ENCODE data around the gene EPN1.

EPN1 gene

DNA sequence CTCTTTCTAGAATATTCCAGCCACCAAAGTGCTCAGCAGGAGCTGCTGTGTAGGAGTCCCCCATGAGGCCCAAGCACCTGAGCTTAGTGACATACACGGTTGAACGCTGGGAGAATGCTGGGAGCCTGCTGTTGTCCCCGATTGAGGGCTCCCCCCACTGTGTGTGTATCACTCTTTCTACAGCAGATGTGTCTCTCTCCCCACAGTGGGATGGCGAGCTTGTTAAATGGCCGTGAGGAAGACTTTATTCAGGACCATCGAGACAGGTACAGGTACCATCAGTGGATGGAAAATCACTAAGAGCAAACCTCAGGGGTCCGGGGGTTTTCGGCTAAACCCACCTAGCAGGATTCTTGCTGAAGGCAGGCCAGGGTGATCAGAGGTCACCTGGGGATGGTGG lies 22.7 kb downstream of the EPN1 start:
- Histone ChIP-seq H2AFZ (no peak overlapping the region), H3K27ac (no peak overlapping the region), H3K79me2 (no peaks in the 10 kb centered on the region), H3K4me1 (no peaks in the 10 kb centered on the region), H3K9me3 (ENCODE audit: control insufficient read depth, low read length) (no peaks in the 10 kb centered on the region), H3K4me2 (ENCODE audit: low read length) (no peak overlapping the region), H3K4me3 (ENCODE audit: low read depth, low read length) (no peak overlapping the region), H3K9ac (no peak overlapping the region), H3K36me3 (ENCODE audit: control insufficient read depth, insufficient read depth, low read length) (no peaks in the 10 kb centered on the region), H3K27me3 (ENCODE audit: control insufficient read depth, insufficient read depth, low read length) (no peaks in the 10 kb centered on the region)
- TF ChIP-seq, protein P1, sequence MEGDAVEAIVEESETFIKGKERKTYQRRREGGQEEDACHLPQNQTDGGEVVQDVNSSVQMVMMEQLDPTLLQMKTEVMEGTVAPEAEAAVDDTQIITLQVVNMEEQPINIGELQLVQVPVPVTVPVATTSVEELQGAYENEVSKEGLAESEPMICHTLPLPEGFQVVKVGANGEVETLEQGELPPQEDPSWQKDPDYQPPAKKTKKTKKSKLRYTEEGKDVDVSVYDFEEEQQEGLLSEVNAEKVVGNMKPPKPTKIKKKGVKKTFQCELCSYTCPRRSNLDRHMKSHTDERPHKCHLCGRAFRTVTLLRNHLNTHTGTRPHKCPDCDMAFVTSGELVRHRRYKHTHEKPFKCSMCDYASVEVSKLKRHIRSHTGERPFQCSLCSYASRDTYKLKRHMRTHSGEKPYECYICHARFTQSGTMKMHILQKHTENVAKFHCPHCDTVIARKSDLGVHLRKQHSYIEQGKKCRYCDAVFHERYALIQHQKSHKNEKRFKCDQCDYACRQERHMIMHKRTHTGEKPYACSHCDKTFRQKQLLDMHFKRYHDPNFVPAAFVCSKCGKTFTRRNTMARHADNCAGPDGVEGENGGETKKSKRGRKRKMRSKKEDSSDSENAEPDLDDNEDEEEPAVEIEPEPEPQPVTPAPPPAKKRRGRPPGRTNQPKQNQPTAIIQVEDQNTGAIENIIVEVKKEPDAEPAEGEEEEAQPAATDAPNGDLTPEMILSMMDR (IDR thresholded peaks at IDR 0.05): no peak

DNA sequence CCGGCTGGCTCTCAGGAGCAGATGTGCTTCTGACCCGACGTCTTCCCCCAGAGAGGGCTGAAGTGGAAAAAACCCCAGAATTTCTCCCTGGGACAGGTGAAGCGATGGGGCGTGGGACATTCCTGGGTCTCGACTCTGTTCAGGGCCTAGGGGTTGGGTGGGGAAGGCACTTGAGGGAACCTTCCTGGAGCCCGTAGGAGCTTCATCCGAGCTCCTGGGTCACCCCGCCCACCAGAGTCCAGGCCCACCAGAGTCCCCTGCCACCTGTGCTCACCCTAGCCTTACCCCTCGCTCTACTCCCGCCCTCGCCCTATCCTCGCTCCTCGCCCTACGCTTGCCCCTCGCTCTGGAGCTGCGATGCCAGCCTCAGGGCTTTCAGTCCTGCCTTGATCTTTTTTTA lies 23.2 kb downstream of the EPN1 start:
- Histone ChIP-seq H3K36me3 (ENCODE audit: control insufficient read depth, insufficient read depth, low read length) (no peaks in the 10 kb centered on the region), H3K27me3 (ENCODE audit: control insufficient read depth, insufficient read depth, low read length) (no peaks in the 10 kb centered on the region), H3K9me3 (ENCODE audit: control insufficient read depth, low read length) (no peaks in the 10 kb centered on the region), H3K9ac (no peak overlapping the region), H3K4me1 (no peaks in the 10 kb centered on the region), H3K79me2 (no peaks in the 10 kb centered on the region), H2AFZ (no peak overlapping the region), H3K4me3 (ENCODE audit: low read depth, low read length) (no peak overlapping the region), H3K4me2 (ENCODE audit: low read length) (no peak overlapping the region), H3K27ac (no peak overlapping the region)
- TF ChIP-seq, protein P1 (IDR thresholded peaks at IDR 0.05): no peak

- Histone ChIP-seq H3K4me1 (no peaks in the 10 kb centered on the region), H3K27me3 (ENCODE audit: control insufficient read depth, insufficient read depth, low read length) (no peaks in the 10 kb centered on the region), H3K9ac (no peak overlapping the region), H2AFZ (no peak overlapping the region), H3K9me3 (ENCODE audit: control insufficient read depth, low read length) (no peaks in the 10 kb centered on the region), H3K79me2 (no peaks in the 10 kb centered on the region), H3K4me3 (ENCODE audit: low read depth, low read length) (no peak overlapping the region), H3K27ac (no peak overlapping the region), H3K36me3 (ENCODE audit: control insufficient read depth, insufficient read depth, low read length) (no peaks in the 10 kb centered on the region), H3K4me2 (ENCODE audit: low read length) (no peak overlapping the region)
- TF ChIP-seq, protein P1 (IDR thresholded peaks at IDR 0.05): no peak
These were observed 24.2 kb downstream of the EPN1 start for GRCh38 chr19:55699221-55699620.

- no peaks in the 10 kb centered on the region for H3K27me3 ChIP-seq (ENCODE audit: control insufficient read depth, insufficient read depth, low read length)
- no peaks in the 10 kb centered on the region for H3K36me3 ChIP-seq (ENCODE audit: control insufficient read depth, insufficient read depth, low read length)
- TF ChIP-seq, protein P1 (IDR thresholded peaks at IDR 0.05): no peak
These were observed 25.8 kb downstream of the EPN1 start for GRCh38 chr19:55700813-55701212.

DNA sequence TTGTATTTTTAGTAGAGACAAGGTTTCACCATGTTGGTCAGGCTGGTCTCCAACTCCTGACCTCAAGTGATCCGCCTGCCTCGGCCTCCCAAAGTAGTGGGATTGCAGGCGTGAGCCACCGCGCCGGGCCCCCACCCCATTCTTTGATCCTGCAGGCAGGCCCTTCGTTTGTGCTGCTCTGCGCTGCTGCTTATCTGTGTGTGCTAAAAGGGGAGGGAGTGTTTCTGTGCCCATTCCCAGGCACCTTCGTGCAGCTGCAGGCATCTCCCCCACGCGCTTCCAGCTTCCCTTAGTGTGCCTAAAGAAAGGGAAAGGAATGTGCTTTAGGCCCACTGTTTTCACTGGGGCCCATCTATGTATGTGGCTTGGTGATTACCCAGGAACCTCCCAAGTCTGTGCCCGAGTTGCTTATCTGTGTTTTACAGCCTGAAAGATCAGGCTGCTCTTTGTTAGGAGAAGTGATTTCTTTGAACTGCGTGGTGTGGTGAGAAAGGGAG lies 27.2 kb downstream of the EPN1 start:
- no peaks in the 10 kb centered on the region for H3K9me3 ChIP-seq (ENCODE audit: control insufficient read depth, low read length)
- H3K9ac ChIP-seq: no peak overlapping the region
- H3K36me3 ChIP-seq (ENCODE audit: control insufficient read depth, insufficient read depth, low read length): no peaks in the 10 kb centered on the region
- H3K4me3 ChIP-seq (ENCODE audit: low read depth, low read length): no peak overlapping the region
- TF ChIP-seq, protein P1 (IDR thresholded peaks at IDR 0.05): no peak
- H3K79me2 ChIP-seq: no peaks in the 10 kb centered on the region
- H2AFZ ChIP-seq: no peak overlapping the region
- no peak overlapping the region for H3K4me2 ChIP-seq (ENCODE audit: low read length)
- no peaks in the 10 kb centered on the region for H3K27me3 ChIP-seq (ENCODE audit: control insufficient read depth, insufficient read depth, low read length)
- H3K27ac ChIP-seq: no peak overlapping the region
- peaks cover 2% of the 10 kb centered on the region for H3K4me1 ChIP-seq

More at GRCh38 chr19:55700813-55701212, 25.8 kb downstream of the EPN1 start:
- Histone ChIP-seq H3K4me3 (ENCODE audit: low read depth, low read length) (no peak overlapping the region), H3K9me3 (ENCODE audit: control insufficient read depth, low read length) (no peaks in the 10 kb centered on the region), H3K27ac (no peak overlapping the region), H3K9ac (no peak overlapping the region), H2AFZ (no peak overlapping the region), H3K4me1 (peaks cover 2% of the 10 kb centered on the region), H3K79me2 (no peaks in the 10 kb centered on the region), H3K4me2 (ENCODE audit: low read length) (no peak overlapping the region)

All from parathyroid adenoma (tissue), 2 donors.